Psoas muscle (tissue), 8 donors: ENCODE measurements around the gene LRAT. TPM values are rescaled to one million over a fixed set of nuclear protein-coding genes. Genes with fewer than 3 reads are reported as not detected.
A peak's percentile ranks its signal among the peaks of the same experiment; 100 is the strongest.

Experiments used
- ATAC-seq, 4 donors: fragments of 200-7000 bp; cut with Tn5 transposase; one replicate each; pipeline ENCODE4 v1.9.1; 2020; ENCODE audit warnings: moderate library complexity in 3 of 4, mild to moderate bottlenecking in 2 of 4
- DNase-seq, 2 donors: peaks; one replicate each; pipeline ENCODE4 v3.0.0-alpha.2; 2020
- H3K27ac ChIP-seq: fragments of 200-600 bp; one replicate; pipeline ENCODE4 v1.8.0; 2022
- H3K27me3 ChIP-seq, 3 donors: fragments of 200-600 bp in 1 of 3; one replicate each; pipeline versions ENCODE4 v1.6.1 to v1.8.0; 2013 to 2022; ENCODE audit warnings: low read length in 2 of 3, mild to moderate bottlenecking in 2 of 3, moderate library complexity in 1 of 3; ENCODE audit not compliant: insufficient read depth in 3 of 3
- H3K36me3 ChIP-seq, 2 donors: fragments of 200-600 bp in 1 of 2; one replicate each; pipeline versions ENCODE4 v1.6.1 to v1.8.0; 2013 to 2022; ENCODE audit warnings: low read depth in 1 of 2, mild to moderate bottlenecking in 1 of 2, moderate library complexity in 1 of 2; ENCODE audit not compliant: insufficient read depth in 1 of 2
- H3K4me1 ChIP-seq: fragments of 200-600 bp; one replicate; pipeline ENCODE4 v1.8.0; 2022
- H3K4me3 ChIP-seq: fragments of 200-600 bp; one replicate; pipeline ENCODE4 v1.8.0; 2022; ENCODE audit warnings: mild to moderate bottlenecking
- H3K9me3 ChIP-seq: fragments of 200-600 bp; one replicate; pipeline ENCODE4 v1.8.0; 2022
- CTCF ChIP-seq: fragments of 200-600 bp; IDR thresholded peaks from one replicate; pipeline ENCODE4 v1.8.0; 2022; ENCODE audit warnings: antibody characterized with exemption
- WGBS, 3 donors: extraction: QIAGEN DNeasy Blood & Tissue Kit; methylation state at CpG; one replicate each; pipeline versions ENCODE4 v1.1.6 to v1.1.7; 2013; 5-methylcytosine and 5-hydroxymethylcytosine counted together
- intact Hi-C, 2 donors: fragments of 100-400 bp; cut with DNase I; formaldehyde crosslinking; loops; one replicate each; pipeline versions ENCODE4 v1.11.0 to v1.14.2; 2022
- polyA plus RNA-seq, 3 donors: library from polyadenylated mRNA; stranded (reverse); fragments of 200-250 nt; gene quantifications; one replicate each; pipeline ENCODE4 v1.2.3, GENCODE V29; 2013
- total RNA-seq, 4 donors: library from RNA; stranded (reverse); fragmentation: NEBNext Ultra II Directional in 2 of 4; extraction: Animal tissue kit (Norgen Biotek cat#: 25700) in 2 of 4; gene quantifications; one replicate each; pipeline versions ENCODE4 v1.2.1 to v1.2.4, GENCODE V29; 2021 to 2023
- donor health status: healthy with polysubstance abuse.
- donor health status: DM: no; HTN: no; CAD: no; lungs with moderate emphysema.
- donor health status: Bipolar disorder and iron deficiency.
- donor health status: healthy.
- donor health status: DM: yes; HTN: yes; CAD: no.
- donor health status: DM: no; HTN: no; CAD: no.
- donor health status: DM: no; HTN: no; CAD: no.
- donor health status: DM: yes; HTN: yes; CAD: no.

Gene LRAT
- total and polyA plus RNA-seq, 7 donors = 0.01 to 0.05 TPM; not detected in 5

- TF ChIP-seq CTCF = no peak
- ATAC-seq = no peak
- H3K27me3 ChIP-seq = peaks cover 0 to 9% (median 0%) of the 10 kb centered on the region in 3 donors
- H3K36me3 ChIP-seq = no peaks in the 10 kb centered on the region
- no peaks in the 10 kb centered on the region for H3K4me1 ChIP-seq
- DNase-seq = no peak
- no peak overlapping the region for H3K4me3 ChIP-seq
- no peaks in the 10 kb centered on the region for H3K9me3 ChIP-seq
- 26 to 86% (median 85%) methylated on average over 1 of the region's 1 CpG for WGBS, 3 donors
- H3K27ac ChIP-seq = no peak overlapping the region
- intact Hi-C loops = no loop called here
Observed at GRCh38 chr4:154736770-154737169, 7.0 kb upstream of the LRAT start.

DNA sequence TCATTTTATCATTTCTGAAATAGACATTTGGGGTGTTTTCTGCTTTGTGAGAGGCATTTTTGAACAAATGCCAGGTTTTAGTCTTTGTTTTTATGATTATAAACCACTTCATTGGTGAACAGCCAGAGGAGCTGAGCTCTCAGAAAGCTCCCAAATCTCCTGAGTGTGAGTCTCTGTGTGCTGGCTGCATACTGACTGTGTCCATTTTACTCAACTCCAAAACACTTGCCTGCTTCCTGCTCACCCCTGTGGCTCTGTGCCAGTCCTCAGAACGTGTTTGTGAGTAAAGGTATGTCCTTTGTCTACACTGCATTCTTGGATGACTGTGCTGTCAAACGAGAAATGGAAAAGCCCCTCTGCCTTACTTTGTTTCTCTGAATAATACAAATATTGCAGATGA lies 5.4 kb upstream of the LRAT start:
- Histone ChIP-seq H3K4me1 (no peaks in the 10 kb centered on the region), H3K27me3 (peaks cover 0 to 24% (median 5%) of the 10 kb centered on the region in 3 donors), H3K36me3 (no peaks in the 10 kb centered on the region), H3K4me3 (no peak overlapping the region), H3K9me3 (no peaks in the 10 kb centered on the region), H3K27ac (no peak overlapping the region)
- no peak for DNase-seq
- no peak for TF ChIP-seq CTCF
- intact Hi-C loops = no loop called here
- no peak for ATAC-seq
- WGBS, 3 donors = 15 to 17% (median 16%) methylated on average over 2 of the region's 2 CpGs

- H3K4me1 ChIP-seq = no peaks in the 10 kb centered on the region
- H3K27ac ChIP-seq = no peak overlapping the region
- intact Hi-C loops = no loop called here
- no peak for TF ChIP-seq CTCF
- ATAC-seq (no peak), DNase-seq (no peak)
- H3K4me3 ChIP-seq = no peak overlapping the region
- H3K36me3 ChIP-seq = no peaks in the 10 kb centered on the region
- no peaks in the 10 kb centered on the region for H3K9me3 ChIP-seq
- peaks cover 0 to 31% (median 11%) of the 10 kb centered on the region in 3 donors for H3K27me3 ChIP-seq
Observed at GRCh38 chr4:154739111-154739510, 4.7 kb upstream of the LRAT start.

GRCh38 chr4:154740462-154740861 lies 3.3 kb upstream of the LRAT start:
- Histone ChIP-seq H3K36me3 (no peaks in the 10 kb centered on the region), H3K27me3 (peaks cover 0 to 44% (median 18%) of the 10 kb centered on the region in 3 donors), H3K4me3 (no peak overlapping the region), H3K9me3 (no peaks in the 10 kb centered on the region), H3K4me1 (no peaks in the 10 kb centered on the region), H3K27ac (no peak overlapping the region)
- no peak for TF ChIP-seq CTCF
- 55 to 68% (median 60%) methylated on average over 24 of the region's 24 CpGs for WGBS, 3 donors
- intact Hi-C loops = no loop called here
- DNase-seq (no peak), ATAC-seq (no peak)

DNA sequence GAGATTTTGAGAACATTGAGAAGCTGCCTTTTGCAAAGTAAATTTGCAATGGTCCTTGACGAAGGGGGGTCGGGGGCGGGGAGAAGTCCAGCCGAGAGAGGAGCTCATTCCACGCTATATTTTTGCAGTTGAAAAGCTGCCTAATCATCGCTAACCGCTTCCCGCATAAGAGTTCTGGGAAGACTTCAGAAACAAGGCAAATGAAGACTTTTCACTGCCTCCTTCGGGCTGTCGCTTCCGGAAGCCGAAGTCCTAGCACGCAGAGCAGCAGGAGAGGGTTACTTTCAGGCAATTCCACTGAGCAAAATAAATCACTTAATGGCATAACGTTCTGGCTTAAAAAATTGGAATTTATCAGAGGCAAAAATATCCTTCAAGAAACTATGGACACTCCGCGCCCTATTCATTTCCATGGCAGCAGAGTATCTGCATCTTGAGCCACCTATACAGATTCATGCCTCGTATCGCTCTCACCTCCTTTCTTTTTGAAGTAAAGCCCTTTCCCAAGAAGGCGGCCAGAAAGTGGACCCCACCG lies 2.6 kb upstream of the LRAT start:
- no peaks in the 10 kb centered on the region for H3K36me3 ChIP-seq
- no peak overlapping the region for H3K27ac ChIP-seq
- TF ChIP-seq CTCF = no peak
- H3K4me1 ChIP-seq = no peaks in the 10 kb centered on the region
- H3K4me3 ChIP-seq = peak overlapping the region; percentile 62
- H3K9me3 ChIP-seq = no peaks in the 10 kb centered on the region
- DNase-seq (no peak), ATAC-seq (no peak)
- WGBS, 3 donors = 10 to 17% (median 10%) methylated on average over 20 of the region's 20 CpGs
- intact Hi-C loops = no loop called here
- peaks cover 0 to 52% (median 18%) of the 10 kb centered on the region in 3 donors for H3K27me3 ChIP-seq
